Stimulated activated CD4-positive, alpha-beta T cell treated with anti-CD3 and anti-CD28 coated beads, Interleukin-1b, Interleukin-23, amount 100 ng/mL, for 1 hour (primary cell): ENCODE results near the gene AGXT.
A peak's percentile ranks its signal among the peaks of the same experiment; 100 is the strongest.

Experiments used
- DNase-seq, 2 donors: peaks; one replicate each; pipeline ENCODE4 v3.0.0-alpha.2; 2020; ENCODE audit warnings: low read depth in 2 of 2

AGXT gene

GRCh38 chr2:240898108-240898730, 29.6 kb downstream of the AGXT start:
- no peak for DNase-seq

GRCh38 chr2:240898731-240899467, 30.3 kb downstream of the AGXT start:
- DNase-seq, result no peak

GRCh38 chr2:240899468-240899865, 30.8 kb downstream of the AGXT start:
- DNase-seq, result no peak

GRCh38 chr2:240900141-240900860, 31.7 kb downstream of the AGXT start:
- DNase-seq, result no peak

- DNase-seq, result no peak
Measured at GRCh38 chr2:240901986-240902614, 33.5 kb downstream of the AGXT start.

- DNase-seq, result no peak
Measured at GRCh38 chr2:240902615-240903041, 34.0 kb downstream of the AGXT start.

GRCh38 chr2:240903191-240904060, 34.8 kb downstream of the AGXT start:
- DNase-seq, result no peak

GRCh38 chr2:240904216-240905175, 35.9 kb downstream of the AGXT start:
- no peak for DNase-seq

GRCh38 chr2:240905176-240905781, 36.7 kb downstream of the AGXT start:
- no peak for DNase-seq

GRCh38 chr2:240906141-240906910, 37.7 kb downstream of the AGXT start, which contains the start of gene CROCC2:
TSS of gene CROCC2 (plus strand) at chr2:240906336. CDS start at chr2:240906514, 178 bp downstream.
- DNase-seq, result no peak

GRCh38 chr2:240906911-240907590, 38.4 kb downstream of the AGXT start:
- no peak for DNase-seq

- DNase-seq, result no peak
Measured at GRCh38 chr2:240909216-240909974, 40.8 kb downstream of the AGXT start.

- DNase-seq, result no peak
Measured at GRCh38 chr2:240911641-240912265, 43.1 kb downstream of the AGXT start.

- DNase-seq, result no peak
Measured at GRCh38 chr2:240912878-240913809, 44.5 kb downstream of the AGXT start.

- DNase-seq, result peak; percentile 26 to 47
Measured at GRCh38 chr2:240913810-240914644, 45.4 kb downstream of the AGXT start.
